Astrocyte of the cerebellum (primary cell): ENCODE measurements around the gene HBS1L.

Source experiments
- DNase-seq: peaks from one replicate; pipeline ENCODE4 v3.0.0-alpha.2; 2011; ENCODE audit warnings: low read depth
- H3K4me3 ChIP-seq: 2 replicates; pipeline ENCODE4 v1.5.1; 2011; ENCODE audit warnings: mild to moderate bottlenecking, low read depth, low read length, moderate library complexity
- CTCF ChIP-seq: IDR thresholded peaks from 2 replicates; pipeline ENCODE4 v1.5.1; 2012; ENCODE audit warnings: low read length, low read depth, moderate library complexity, mild to moderate bottlenecking; ENCODE audit errors: missing control alignments
- in situ Hi-C: cut with HindIII; loops from 2 replicates; pipeline ENCODE4 v1.10.0; 2017; ENCODE audit warnings: low sequenced_read_pairs

The HBS1L gene

GRCh38 chr6:135088281-135088680 is 33.7 kb upstream of the HBS1L start:
- in situ Hi-C loops: no loop called here
- no peak for DNase-seq
- no peak for TF ChIP-seq CTCF
- H3K4me3 ChIP-seq: no peak overlapping the region

GRCh38 chr6:135087803-135088202 is 33.2 kb upstream of the HBS1L start:
- in situ Hi-C loops: no loop called here

GRCh38 chr6:135087403-135087802 is 32.8 kb upstream of the HBS1L start:
- DNase-seq: no peak
- in situ Hi-C loops: no loop called here
- no peak for TF ChIP-seq CTCF
- no peak overlapping the region for H3K4me3 ChIP-seq

More at GRCh38 chr6:135087803-135088202, 33.2 kb upstream of the HBS1L start:
- DNase-seq: no peak
- H3K4me3 ChIP-seq: no peak overlapping the region
- no peak for TF ChIP-seq CTCF

- no peak for TF ChIP-seq CTCF
- H3K4me3 ChIP-seq: no peak overlapping the region
- no peak for DNase-seq
- in situ Hi-C loops: no loop called here
These were observed 31.8 kb upstream of the HBS1L start for GRCh38 chr6:135086414-135086764.

- in situ Hi-C loops: no loop called here
- H3K4me3 ChIP-seq: no peak overlapping the region
- no peak for TF ChIP-seq CTCF
- no peak for DNase-seq
These were observed 31.2 kb upstream of the HBS1L start for GRCh38 chr6:135085700-135086413.

GRCh38 chr6:135084916-135085269 is 30.3 kb upstream of the HBS1L start:
- no peak for DNase-seq
- in situ Hi-C loops: no loop called here
- H3K4me3 ChIP-seq: no peak overlapping the region
- no peak for TF ChIP-seq CTCF
